Activated T-cell treated with anti-CD3 and anti-CD28 coated beads for 48 hours (primary cell): ENCODE data around the gene PUM2.

ENCODE experiments used
- DNase-seq: peaks from one replicate; pipeline ENCODE4 v3.0.0-alpha.2; 2020; ENCODE audit warnings: low read depth

The PUM2 gene

DNA sequence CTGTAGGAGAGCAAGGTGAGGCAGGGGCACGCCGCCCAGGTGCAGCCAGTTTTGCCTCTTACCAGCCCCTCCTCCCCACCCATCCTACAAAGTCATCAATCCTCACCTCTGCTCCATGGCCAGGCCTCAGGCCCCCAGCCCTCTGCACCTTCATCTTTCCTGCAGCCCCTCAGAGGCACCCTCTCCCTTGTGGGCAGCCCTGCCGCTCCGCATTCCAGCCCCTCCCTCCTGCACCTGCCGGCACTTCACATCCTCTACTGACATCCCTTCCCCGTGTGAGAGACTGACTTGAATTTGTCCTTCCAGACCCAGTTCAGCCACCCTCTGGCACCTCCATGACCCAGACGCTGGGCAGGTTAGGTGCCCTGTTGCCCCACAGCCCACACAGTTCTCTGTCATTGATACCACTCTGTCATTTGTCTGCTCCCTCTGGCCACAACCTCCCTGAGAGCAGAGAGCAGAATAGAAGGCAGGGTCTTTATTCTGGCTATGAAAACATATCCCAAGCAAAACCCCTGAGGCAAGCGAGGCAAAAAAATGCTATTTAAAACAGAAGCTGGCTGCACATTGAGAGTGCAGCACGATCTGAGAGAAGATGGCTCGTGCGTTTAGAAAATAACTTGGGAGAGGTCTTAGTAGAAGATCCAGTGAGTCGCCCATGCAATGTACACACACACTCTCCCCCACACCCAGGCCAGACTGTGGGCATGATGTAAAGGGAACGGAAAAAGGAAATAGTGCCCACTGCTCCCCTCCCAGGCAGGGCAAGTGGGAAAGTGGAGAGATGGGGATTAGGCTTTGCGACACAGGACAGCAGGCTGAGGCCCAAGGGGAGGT is 151.6 kb downstream of the PUM2 start:
- no peak for DNase-seq
